NCI-H748 (cell line): ENCODE data around the gene LACTBL1.

ENCODE experiments used
- DNase-seq: peaks from one replicate; lab custom pipeline; 2025; ENCODE audit not compliant: unreplicated experiment; lab: John Stamatoyannopoulos, UW

LACTBL1 gene

DNA sequence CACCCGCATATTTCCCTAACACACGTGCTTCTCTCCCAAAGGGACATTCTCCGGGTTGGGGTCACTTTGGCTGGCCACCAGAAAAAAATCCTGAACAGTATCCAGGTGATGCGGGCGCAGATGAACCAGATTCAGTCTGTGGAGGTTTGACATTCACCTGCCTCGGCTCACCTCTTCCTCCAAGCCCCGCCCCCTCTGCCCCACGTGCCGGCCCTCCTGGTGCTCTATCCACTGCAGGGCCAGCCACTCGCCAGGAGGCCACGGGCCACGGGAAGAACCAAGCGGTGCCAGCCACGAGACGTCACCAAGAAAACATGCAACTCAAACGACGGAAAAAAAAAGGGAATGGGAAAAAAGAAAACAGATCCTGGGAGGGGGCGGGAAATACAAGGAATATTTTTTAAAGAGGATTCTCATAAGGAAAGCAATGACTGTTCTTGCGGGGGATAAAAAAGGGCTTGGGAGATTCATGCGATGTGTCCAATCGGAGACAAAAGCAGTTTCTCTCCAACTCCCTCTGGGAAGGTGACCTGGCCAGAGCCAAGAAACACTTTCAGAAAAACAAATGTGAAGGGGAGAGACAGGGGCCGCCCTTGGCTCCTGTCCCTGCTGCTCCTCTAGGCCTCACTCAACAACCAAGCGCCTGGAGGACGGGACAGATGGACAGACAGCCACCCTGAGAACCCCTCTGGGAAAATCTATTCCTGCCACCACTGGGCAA is 59.1 kb downstream of the LACTBL1 start:
- no peak for DNase-seq

- DNase-seq: no peak
Observed at GRCh38 chr1:22912311-22912710, 60.4 kb downstream of the LACTBL1 start.

- no peak for DNase-seq
Observed at GRCh38 chr1:22910986-22911651, 61.5 kb downstream of the LACTBL1 start.

GRCh38 chr1:22910286-22910685 is 62.4 kb downstream of the LACTBL1 start:
- no peak for DNase-seq

- DNase-seq: no peak
Observed at GRCh38 chr1:22908880-22909426, 63.7 kb downstream of the LACTBL1 start.

DNA sequence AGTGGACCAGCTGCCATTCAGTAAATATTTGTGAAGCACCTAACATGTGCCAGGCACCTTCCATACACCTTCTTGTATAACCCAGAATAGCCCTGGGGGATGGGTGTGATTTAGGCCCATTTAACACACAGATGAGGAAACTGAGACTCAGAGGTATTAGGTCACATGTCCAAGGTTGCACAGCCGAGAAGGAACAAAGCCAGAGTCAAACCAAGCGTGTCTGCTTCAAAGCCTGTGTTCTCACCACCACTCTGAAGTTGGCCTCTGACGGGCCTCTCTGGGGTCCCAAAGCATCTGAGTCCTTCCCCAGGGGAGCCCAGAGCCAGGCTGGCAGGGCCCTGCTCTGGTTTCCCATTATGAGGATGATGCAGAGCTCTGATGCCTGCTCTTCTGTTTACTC is 65.1 kb downstream of the LACTBL1 start:
- no peak for DNase-seq

- DNase-seq: no peak
Observed at GRCh38 chr1:22906968-22907367, 65.7 kb downstream of the LACTBL1 start.

DNA sequence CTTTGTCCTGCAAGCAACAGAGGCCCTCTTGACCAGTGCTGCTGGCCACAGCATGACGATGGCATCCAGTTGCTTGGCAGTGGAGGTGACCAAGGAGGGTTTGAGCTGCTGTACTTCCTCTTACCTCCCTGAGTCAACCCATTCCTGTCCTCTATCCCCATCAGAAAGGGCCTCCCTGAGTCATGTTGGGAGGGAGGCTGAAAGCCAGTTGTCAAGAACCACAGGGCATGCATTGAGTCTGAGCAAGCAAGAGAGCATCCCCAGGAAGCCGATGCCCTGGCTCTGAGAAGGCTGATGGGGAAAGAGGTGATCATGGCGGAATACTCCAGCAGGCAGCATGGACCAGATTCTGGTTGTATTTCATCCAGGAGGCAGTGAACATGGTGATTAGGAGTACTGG is 69.6 kb downstream of the LACTBL1 start:
- no peak for DNase-seq
